Astrocyte (in vitro differentiated cells and primary cell): ENCODE results near the gene EIF2D.

Source experiments
- CTCF ChIP-seq: IDR thresholded peaks from 2 replicates; pipeline ENCODE4 v1.5.1; 2011; ENCODE audit warnings: low read depth, mild to moderate bottlenecking, inconsistent platforms, low read length, moderate library complexity; ENCODE audit not compliant: insufficient read depth
- EZH2 ChIP-seq: IDR thresholded peaks from 2 replicates; pipeline ENCODE4 v1.6.1; 2012; ENCODE audit warnings: mild to moderate bottlenecking, low read length, inconsistent platforms; ENCODE audit not compliant: insufficient read depth

DNA sequence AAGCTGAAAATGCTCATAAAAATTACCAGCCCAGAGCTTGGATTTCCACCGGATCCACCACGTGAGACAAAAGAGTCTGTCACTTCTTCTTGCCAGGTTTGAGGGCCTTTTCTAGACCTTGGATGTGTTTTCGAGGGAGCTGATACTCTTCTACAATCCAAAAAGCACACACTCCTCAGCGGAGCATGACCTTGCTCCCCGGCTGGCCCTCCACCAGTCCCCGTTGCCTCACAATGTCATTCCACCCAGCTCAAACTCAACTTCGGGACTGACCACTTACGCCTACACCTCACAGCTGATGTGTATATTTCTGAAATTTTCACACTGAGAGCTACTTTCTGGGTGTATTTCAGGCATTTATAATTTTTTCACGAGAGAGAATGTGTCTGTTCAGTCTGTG lies 20.6 kb downstream of the EIF2D start:
- no peak for TF ChIP-seq CTCF
- no peak for TF ChIP-seq EZH2
